NCI-H1417 treated with DMSO at 0.1 percent for 48 hours (cell line): ENCODE results near the gene ZNF516.

Experiments used
- DNase-seq: peaks from one replicate; lab custom pipeline; 2025; lab: John Stamatoyannopoulos, UW

The ZNF516 gene

GRCh38 chr18:76380791-76381405 is 114.1 kb downstream of the ZNF516 start:
- no peak for DNase-seq

GRCh38 chr18:76380127-76380729 is 114.8 kb downstream of the ZNF516 start:
- DNase-seq: no peak

GRCh38 chr18:76379226-76380126 is 115.6 kb downstream of the ZNF516 start:
- no peak for DNase-seq

- no peak for DNase-seq
These were observed 116.4 kb downstream of the ZNF516 start for GRCh38 chr18:76378526-76379215.

GRCh38 chr18:76377359-76377756 is 117.7 kb downstream of the ZNF516 start:
- no peak for DNase-seq

DNA sequence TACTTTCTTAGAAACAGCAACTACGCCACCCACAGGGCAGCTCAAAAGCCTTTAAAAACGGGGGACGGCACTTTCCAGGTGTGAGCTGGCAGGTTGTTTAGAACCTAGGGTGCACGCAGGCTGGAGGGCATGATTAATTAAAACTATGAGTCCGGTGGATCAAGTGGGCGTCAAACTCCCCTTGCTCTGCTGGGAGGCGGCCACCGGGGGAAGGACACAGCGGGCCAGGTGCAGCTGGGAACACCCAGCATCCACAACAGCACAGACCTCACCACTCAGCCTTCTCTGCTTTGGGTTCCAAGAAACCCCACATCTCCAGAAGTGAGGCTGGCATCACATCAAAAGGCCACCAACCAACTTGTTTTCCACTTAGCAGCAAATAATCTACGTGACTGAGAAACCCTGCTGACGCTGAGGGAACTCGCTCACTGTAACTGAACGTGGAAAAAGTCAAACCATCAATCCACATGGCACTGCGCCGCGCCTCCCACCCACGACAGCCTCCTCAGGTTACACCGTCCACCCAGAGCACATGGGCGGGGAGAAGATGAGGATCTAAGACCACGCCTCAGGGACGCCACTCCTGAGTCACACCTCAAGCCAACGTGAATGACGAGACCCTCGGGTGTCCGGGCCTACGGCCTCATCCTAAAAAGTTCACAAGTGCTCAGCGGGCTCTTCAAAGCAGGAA is 118.2 kb downstream of the ZNF516 start:
- DNase-seq: no peak

GRCh38 chr18:76376225-76376624 is 118.8 kb downstream of the ZNF516 start:
- no peak for DNase-seq

DNA sequence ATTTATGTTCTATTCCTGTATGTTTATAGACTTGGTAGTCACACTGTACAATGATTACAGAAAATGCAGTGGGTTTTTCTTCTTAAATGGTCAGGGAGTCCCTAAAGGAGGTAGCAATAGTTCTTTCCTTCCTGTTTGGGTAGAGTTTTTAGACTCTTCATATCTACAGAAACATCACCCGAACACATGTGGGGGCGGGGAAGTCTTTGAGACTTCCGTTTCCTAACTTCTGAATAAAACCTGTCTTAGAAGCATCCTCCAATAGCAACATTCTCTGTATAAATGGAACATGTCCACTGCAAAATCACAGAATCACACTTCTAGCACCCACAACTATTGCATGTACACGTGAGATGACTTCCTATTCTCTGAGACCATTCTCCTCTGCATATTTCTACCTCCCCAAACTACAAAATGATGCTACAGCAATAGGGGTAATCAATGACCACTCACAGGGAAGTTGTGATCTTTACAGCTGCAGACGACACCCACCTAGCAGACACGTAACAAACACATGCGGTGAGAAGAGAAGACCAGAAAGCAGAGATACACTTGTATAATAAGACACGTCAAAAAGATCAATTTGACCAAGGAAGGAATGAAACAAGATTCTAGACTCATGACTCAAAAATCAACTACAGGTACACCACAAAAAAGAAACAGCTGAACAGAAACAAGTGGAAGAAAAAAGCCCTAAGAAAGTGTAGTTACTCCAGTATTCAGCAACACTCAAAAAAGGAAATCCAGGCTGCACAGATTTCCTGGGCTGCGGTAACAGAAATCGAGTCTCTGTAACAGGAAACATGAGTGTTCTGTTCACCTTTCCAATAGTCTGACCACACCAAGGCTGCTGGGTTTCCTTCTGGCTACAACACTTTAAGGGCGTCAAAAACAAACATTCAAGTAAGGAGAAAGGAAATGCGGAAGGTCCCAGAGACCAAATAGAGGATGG is 120.4 kb downstream of the ZNF516 start:
- no peak for DNase-seq

- no peak for DNase-seq
These were observed 121.7 kb downstream of the ZNF516 start for GRCh38 chr18:76373297-76373696.

- no peak for DNase-seq
These were observed 123.5 kb downstream of the ZNF516 start for GRCh38 chr18:76371301-76372203.

DNA sequence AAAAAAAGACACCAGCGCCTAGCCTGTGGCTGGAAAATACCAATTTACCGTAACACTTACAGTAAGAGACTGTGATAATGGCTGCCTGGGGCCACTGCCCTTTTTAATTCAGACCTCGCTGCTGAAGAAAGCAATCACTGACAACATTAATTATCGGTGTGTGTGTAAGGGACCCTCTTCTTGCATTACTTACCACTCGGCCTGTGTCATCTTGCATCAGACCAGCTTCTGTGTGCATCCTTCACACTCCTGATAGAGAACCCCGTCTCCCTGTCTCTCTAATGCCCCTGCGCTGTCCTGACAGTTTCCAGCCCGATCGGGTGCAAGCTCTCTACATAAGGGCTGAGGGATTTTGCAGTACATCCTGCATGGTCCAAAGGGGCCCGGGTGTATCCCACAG is 124.4 kb downstream of the ZNF516 start:
- DNase-seq: no peak

- no peak for DNase-seq
These were observed 124.8 kb downstream of the ZNF516 start for GRCh38 chr18:76370201-76370600.

DNA sequence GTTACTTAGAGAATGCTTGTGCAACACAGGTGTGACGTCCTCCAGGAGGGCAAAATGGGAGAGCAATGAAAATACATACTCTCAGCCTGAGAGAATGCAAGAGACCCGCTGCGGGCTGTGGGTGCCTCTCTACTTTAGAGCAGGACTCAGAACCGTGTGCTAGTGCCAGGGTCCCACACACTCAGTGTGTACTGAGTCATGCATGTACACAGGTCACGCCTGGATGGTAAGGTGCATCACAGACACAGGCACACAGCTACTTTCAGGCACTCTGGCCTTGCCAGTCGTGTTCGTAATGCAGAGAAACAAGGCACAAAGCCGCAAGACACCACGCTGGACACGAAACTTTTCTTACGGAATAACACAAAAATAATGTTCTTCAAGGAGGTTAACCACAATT is 125.3 kb downstream of the ZNF516 start:
- DNase-seq: no peak

DNA sequence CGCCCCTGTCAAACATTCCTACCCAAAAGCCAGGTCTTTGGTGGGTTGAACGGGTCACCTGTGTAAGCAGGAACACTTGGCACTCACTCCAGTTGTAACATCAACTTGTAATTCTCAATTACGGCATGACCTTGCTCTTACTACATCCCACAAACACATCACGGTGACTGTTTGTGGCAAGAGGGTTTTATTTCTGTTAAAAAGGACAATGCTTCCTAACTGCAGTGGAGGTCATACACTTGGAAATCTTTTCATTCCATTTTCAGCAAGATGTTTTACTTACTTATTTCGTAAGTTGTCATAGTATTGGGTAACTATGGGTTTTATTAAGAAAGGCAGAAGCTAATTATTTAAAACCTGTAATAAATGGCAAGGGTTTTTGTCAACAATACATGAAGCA is 126.1 kb downstream of the ZNF516 start:
- no peak for DNase-seq

GRCh38 chr18:76368271-76368670 is 126.8 kb downstream of the ZNF516 start:
- no peak for DNase-seq

DNA sequence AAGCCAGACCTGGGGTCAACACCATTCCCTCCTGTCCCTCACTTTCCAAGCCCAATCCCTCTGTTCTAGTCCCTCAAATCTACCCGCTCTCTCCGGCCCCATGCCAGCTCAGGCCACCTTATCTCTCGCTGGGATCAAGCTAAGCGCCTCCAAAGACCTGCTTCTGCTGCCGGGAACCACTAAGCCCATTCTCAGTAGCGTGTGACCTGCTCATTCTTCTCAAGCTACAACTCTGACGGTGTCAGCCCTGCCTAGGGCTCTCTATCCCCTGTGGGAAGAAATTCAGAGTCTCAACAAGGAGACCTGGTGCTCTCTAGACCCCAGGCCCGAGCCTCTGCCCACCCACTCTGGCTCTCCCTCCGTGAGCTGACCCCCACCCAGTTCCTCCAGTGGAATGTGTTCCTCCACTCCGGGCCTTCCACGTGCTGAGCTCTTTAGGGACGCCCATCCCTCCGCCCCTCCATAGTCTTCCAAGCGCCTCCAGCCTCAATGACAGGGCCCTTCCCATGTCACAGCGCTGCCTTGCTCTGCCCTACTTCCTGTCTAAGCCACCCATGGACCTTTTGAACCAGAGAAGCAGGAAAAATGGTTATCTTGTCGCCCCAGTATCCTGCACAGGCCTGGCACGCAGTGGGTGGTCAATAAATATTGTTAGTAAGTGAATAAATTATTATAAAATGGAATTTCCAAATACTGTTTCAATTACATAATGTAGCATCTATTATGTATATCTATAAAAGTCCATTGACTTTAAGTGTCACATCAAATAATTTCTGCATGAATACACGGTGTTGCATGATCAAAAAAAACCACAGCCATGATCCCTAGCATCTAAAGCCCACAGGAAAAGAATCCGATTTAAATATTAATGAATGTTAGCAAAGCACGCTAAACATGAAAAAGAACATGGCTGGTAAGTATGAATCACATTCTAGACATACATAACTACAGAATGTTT is 127.6 kb downstream of the ZNF516 start:
- DNase-seq: no peak

DNA sequence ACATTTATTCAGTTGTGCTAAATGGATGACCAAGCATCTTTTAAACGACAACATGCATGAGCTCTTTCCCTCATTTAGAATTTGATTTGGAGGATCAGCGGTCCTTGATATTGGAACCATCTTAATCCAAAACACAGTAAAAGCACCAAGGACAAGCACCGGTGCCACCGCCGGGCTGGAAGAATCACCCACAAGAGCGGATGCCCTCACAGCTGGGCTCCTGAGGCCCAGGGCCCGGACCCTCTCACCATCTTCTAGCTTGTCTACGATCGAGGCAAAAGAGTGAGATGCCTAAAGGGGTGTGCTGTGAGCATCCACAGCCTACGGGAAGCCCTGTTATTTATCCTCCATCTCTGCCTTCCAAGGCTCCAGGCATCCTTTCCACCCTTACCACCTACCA is 129.5 kb downstream of the ZNF516 start:
- no peak for DNase-seq
